Ishikawa (cell line): Measurements from ENCODE around the gene CPNE4.

Experiments used
- CEBPB ChIP-seq: IDR thresholded peaks from 2 replicates; pipeline ENCODE4 v1.6.1; 2012
- CREB1 ChIP-seq: IDR thresholded peaks from 2 replicates; pipeline ENCODE4 v1.6.1; 2012; ENCODE audit warnings: low read depth
- EGR1 ChIP-seq: IDR thresholded peaks from 2 replicates; pipeline ENCODE4 v1.6.1; 2012
- EP300 ChIP-seq: IDR thresholded peaks from 2 replicates; pipeline ENCODE4 v1.6.1; 2012; ENCODE audit warnings: borderline replicate concordance
- FOXM1 ChIP-seq: IDR thresholded peaks from 2 replicates; pipeline ENCODE4 v1.6.1; 2012; ENCODE audit warnings: low read depth, borderline replicate concordance
- NFIC ChIP-seq: IDR thresholded peaks from 2 replicates; pipeline ENCODE4 v1.6.1; 2012
- RAD21 ChIP-seq: IDR thresholded peaks from 2 replicates; pipeline ENCODE4 v1.6.1; 2012; ENCODE audit warnings: low read depth
- TAF1 ChIP-seq: IDR thresholded peaks from 2 replicates; pipeline ENCODE4 v1.6.1; 2012; ENCODE audit warnings: low read depth, mild to moderate bottlenecking
- TCF12 ChIP-seq: IDR thresholded peaks from 2 replicates; pipeline ENCODE4 v1.6.1; 2012; ENCODE audit warnings: low read depth
- TEAD4 ChIP-seq: IDR thresholded peaks from 2 replicates; pipeline ENCODE4 v1.6.1; 2012
- YY1 ChIP-seq: IDR thresholded peaks from 2 replicates; pipeline ENCODE4 v1.6.1; 2012; ENCODE audit warnings: low read depth
- ZBTB7A ChIP-seq: IDR thresholded peaks from 2 replicates; pipeline ENCODE4 v1.6.1; 2012; ENCODE audit warnings: low read depth
- TF ChIP-seq, protein P1 (sequence below): IDR thresholded peaks from 2 replicates; pipeline ENCODE4 v1.6.1; 2012; ENCODE audit warnings: low read depth, mild to moderate bottlenecking
- TF ChIP-seq, protein P2 (sequence below): IDR thresholded peaks from 2 replicates; pipeline ENCODE4 v1.6.1; 2012
- TF ChIP-seq, protein P3 (sequence below): IDR thresholded peaks from 2 replicates; pipeline ENCODE4 v1.6.1; 2012

The CPNE4 gene

DNA sequence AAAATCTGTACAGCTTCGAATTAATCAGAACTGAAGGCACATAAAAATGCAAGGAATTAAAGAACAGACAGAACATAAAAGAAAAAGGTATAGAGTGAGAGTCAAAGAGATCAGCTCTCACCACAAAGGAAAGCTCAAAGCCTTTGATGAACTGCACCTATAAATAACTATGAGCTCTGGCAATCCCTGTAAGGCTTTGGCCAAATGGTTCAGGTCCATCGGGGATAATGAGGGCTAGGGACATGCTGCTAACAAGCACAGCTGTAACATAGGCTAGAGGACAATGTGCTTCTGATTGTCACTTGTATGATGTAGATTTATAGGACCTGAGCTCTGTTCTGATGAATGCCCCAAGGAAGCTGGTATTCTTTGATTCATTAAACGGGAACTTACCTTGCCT lies 418.1 kb downstream of the CPNE4 start:
- TF ChIP-seq CREB1 (no peak), EP300 (no peak), EGR1 (no peak), NFIC (no peak), ZBTB7A (no peak), FOXM1 (no peak), CEBPB (no peak), RAD21 (no peak), YY1 (no peak), TEAD4 (no peak), TAF1 (no peak), TCF12 (no peak)
- TF ChIP-seq, protein P1, sequence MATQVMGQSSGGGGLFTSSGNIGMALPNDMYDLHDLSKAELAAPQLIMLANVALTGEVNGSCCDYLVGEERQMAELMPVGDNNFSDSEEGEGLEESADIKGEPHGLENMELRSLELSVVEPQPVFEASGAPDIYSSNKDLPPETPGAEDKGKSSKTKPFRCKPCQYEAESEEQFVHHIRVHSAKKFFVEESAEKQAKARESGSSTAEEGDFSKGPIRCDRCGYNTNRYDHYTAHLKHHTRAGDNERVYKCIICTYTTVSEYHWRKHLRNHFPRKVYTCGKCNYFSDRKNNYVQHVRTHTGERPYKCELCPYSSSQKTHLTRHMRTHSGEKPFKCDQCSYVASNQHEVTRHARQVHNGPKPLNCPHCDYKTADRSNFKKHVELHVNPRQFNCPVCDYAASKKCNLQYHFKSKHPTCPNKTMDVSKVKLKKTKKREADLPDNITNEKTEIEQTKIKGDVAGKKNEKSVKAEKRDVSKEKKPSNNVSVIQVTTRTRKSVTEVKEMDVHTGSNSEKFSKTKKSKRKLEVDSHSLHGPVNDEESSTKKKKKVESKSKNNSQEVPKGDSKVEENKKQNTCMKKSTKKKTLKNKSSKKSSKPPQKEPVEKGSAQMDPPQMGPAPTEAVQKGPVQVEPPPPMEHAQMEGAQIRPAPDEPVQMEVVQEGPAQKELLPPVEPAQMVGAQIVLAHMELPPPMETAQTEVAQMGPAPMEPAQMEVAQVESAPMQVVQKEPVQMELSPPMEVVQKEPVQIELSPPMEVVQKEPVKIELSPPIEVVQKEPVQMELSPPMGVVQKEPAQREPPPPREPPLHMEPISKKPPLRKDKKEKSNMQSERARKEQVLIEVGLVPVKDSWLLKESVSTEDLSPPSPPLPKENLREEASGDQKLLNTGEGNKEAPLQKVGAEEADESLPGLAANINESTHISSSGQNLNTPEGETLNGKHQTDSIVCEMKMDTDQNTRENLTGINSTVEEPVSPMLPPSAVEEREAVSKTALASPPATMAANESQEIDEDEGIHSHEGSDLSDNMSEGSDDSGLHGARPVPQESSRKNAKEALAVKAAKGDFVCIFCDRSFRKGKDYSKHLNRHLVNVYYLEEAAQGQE: no peak
- TF ChIP-seq, protein P2, sequence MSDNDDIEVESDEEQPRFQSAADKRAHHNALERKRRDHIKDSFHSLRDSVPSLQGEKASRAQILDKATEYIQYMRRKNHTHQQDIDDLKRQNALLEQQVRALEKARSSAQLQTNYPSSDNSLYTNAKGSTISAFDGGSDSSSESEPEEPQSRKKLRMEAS: no peak
- TF ChIP-seq, protein P3, sequence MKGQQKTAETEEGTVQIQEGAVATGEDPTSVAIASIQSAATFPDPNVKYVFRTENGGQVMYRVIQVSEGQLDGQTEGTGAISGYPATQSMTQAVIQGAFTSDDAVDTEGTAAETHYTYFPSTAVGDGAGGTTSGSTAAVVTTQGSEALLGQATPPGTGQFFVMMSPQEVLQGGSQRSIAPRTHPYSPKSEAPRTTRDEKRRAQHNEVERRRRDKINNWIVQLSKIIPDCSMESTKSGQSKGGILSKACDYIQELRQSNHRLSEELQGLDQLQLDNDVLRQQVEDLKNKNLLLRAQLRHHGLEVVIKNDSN: no peak

DNA sequence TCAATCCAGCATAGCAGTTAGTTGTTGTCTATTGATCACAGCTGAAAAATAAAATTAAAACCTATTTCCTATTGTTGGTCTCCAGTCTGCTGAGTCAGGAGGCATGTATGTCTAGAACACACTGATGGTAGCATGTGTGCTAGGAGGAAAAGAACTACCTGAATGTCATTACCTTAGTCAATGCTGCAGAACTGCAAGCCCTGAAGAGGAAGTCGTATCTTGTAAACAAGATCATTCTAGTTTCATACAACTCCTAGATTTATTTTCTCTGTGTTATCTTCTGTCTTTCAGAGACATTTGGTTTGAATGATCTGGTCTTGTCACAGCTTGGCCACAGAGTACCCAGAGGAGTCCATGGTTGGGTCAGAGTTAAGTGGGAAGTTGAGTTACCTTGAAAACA lies 422.1 kb downstream of the CPNE4 start:
- TF ChIP-seq EP300: no peak
- TF ChIP-seq, protein P2: no peak
- TF ChIP-seq EGR1: no peak
- no peak for TF ChIP-seq TCF12
- TF ChIP-seq TEAD4: no peak
- TF ChIP-seq, protein P1: no peak
- no peak for TF ChIP-seq YY1
- TF ChIP-seq, protein P3: no peak
- no peak for TF ChIP-seq ZBTB7A
- no peak for TF ChIP-seq CREB1
- no peak for TF ChIP-seq FOXM1
- TF ChIP-seq RAD21: no peak
- no peak for TF ChIP-seq NFIC
- TF ChIP-seq CEBPB: no peak

DNA sequence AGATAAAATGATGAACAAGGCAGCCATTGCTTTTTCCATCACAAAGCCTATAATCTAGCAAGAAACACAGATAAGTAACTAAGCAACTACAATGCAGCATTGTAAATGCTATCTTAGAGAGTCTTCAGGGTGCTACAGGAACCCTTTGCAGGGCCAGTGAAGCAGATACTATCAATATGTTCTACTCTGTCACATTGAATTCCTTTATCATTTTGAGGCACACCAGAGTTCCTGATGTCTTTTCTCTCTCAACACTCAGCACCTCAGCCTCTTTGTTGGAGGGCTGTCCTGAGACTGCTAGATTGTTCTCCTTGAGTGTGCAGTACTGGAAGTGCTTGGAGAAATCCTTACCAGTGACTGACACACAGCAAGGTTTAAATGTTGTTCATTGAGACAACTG lies 424.6 kb downstream of the CPNE4 start:
- TF ChIP-seq YY1: no peak
- TF ChIP-seq, protein P1: no peak
- TF ChIP-seq, protein P3: no peak
- TF ChIP-seq FOXM1: no peak
- TF ChIP-seq CEBPB: no peak
- no peak for TF ChIP-seq EGR1
- no peak for TF ChIP-seq RAD21
- TF ChIP-seq ZBTB7A: no peak
- no peak for TF ChIP-seq NFIC
- TF ChIP-seq, protein P2: no peak
- no peak for TF ChIP-seq TCF12
- no peak for TF ChIP-seq TEAD4
- TF ChIP-seq CREB1: no peak
- TF ChIP-seq EP300: no peak
- no peak for TF ChIP-seq TAF1

DNA sequence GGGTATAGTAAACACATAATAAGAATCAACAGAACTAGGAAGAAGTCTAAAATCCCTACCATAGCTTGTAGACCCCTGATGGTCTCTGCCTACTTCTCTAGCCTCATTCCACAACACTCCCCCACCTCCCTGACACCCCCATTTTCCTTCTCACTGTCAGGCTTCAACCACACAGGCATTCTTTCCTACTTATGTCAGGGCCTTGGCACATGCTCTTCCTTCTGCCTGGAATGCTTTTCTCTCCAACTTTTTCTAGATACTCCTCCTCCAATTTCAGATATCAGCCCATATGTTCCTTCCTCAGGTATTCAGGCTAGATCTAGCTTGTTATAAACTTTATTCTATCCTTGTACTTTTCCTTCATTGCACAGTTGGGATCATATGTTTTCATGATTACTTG lies 426.1 kb downstream of the CPNE4 start:
- TF ChIP-seq CEBPB: no peak
- TF ChIP-seq TCF12: no peak
- TF ChIP-seq ZBTB7A: no peak
- TF ChIP-seq EP300: no peak
